ENCODE results near the gene NOXA1.
"Not testable (repeated sequence)": the region's sequence is repeated elsewhere in the genome, so short reads cannot be mapped to it uniquely, and the experiment has no call there.

NOXA1 gene

DNA sequence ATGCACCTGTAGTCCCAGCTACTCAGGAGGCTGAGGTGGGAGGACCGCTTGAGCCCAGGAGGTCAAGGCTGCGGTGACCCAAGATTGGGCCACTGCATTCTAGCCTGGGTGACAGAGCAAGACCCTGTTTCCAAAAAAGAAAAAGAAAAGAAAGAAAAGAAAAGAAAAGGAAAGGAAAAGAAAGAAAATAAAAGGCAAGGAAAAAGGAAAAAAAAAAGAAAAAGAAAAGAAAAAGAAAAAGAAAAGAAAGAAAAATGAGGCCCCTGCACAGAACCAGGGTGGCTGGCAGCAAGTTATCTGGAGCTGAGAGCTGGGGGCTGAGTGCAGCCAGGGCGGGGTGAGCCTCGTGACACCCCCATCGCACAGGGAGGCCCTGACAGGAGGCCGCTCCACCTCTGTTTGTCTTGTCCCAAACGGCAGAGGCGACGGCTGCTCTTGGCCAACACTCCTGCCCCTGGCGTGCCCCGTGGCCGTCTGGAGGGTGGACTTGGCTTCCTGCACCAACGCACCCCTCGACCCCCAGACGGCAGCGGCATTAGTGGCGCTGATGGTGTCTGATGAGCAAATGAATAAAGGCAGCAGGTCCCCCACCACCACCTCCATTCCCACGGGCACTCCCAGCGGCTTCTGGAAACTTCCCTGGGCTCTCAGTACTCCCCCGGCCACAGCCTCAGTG, 17.0 kb upstream of the NOXA1 start:
- DNase-seq (ENCODE audit: low read depth): no peak

DNA sequence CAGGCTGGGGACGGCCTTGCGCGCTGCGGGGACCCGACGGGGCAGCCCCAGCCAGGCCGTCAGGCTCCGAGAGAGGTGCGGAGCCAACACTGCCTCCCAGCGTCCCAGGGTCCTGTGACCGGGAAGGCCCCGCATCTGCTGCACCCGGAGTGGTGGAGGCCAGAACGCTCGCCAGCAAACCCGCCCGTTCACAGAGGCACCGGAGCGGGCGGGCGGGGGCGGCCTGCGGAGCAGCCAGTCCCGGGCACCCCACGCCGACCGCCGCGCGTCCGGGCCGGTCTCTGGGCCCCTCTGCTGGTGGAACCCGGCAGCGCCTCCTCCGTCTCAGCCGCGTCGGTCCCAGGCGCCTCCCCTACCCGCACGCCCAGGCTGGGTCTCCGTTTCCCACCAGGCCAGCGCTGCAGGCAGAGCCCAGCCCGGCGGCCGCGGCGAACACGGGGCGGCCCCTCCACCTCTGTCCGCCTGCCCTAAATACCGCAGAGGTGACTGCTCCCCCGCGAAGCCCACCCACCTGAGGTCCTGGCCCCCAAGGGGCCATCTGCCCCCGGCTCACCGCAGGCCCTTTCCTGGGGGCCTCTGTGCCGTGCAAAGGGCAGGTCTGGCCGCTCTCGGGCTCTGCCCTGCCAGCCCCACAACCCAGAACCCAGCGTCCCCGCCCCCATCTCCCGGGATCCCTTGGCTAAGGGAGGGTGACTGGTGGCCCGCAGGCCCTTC, 16.2 kb upstream of the NOXA1 start:
- DNase-seq (ENCODE audit: low read depth): no peak

DNA sequence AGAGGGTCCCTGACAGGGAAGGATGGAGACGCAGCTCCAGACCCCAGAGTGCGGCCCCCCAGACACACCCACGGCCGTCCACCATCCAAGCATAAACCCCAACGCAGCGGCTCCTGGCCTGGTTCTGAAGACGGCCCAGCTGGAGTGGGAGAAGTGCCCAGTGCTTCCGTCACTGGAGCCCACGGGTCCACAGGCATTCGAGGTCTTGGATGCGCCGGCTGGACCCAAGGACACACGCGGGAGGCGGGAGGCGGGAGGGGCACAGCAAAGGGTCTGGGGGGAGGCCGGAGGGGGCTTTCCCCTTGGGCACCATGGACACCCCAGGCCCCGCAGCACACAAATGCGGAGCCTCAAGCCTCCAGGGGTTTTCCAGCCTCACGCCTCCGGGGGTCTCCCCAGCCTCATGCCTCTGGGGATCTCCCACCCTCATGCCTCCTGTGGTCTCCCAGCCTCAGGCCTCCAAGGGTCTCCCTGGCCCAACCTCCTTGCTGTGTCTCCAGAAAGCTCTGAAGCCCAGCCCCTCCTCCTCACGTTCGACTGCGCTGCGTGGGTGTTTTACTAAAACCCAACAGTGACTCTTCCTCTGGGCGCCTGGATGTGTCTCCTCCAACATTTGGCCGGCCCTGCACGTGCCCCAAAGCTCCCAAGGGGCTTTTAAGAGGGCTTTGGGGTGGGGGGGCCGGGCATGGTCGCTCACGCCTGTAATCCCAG, 15.4 kb upstream of the NOXA1 start:
- DNase-seq (ENCODE audit: low read depth): no peak

- no peak for DNase-seq (ENCODE audit: low read depth)
Measured at GRCh38 chr9:137408651-137409405, 14.4 kb upstream of the NOXA1 start.

- DNase-seq (ENCODE audit: low read depth): no peak
Measured at GRCh38 chr9:137409515-137409914, 13.7 kb upstream of the NOXA1 start.

GRCh38 chr9:137410236-137410890, 12.8 kb upstream of the NOXA1 start:
- not testable (repeated sequence) for DNase-seq (ENCODE audit: low read depth)

- DNase-seq (ENCODE audit: low read depth): no peak
Measured at GRCh38 chr9:137410891-137411249, 12.3 kb upstream of the NOXA1 start.

- no peak for DNase-seq (ENCODE audit: low read depth)
Measured at GRCh38 chr9:137411260-137411644, 11.9 kb upstream of the NOXA1 start.

- no peak for DNase-seq (ENCODE audit: low read depth)
Measured at GRCh38 chr9:137411645-137412380, 11.4 kb upstream of the NOXA1 start.

DNA sequence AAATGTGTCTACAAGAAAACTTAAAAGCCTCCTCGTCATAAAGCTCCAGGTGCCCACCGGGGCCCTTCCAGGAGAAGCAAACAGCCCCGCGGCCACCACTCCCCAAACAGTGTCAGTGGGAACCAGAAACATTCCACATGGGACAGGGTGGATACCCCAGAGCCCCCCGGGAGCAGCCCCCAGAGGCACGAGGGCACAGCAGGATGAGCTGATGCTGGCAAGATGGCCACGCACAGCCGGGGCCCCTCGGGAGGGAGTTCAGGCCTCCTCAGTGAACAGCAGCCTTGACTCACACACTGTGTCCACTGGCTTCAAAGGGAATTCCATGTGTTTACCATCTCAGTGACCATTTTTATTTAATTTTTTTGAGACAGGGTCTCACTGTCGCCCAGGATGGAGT, 10.8 kb upstream of the NOXA1 start:
- no peak for DNase-seq (ENCODE audit: low read depth)

DNA sequence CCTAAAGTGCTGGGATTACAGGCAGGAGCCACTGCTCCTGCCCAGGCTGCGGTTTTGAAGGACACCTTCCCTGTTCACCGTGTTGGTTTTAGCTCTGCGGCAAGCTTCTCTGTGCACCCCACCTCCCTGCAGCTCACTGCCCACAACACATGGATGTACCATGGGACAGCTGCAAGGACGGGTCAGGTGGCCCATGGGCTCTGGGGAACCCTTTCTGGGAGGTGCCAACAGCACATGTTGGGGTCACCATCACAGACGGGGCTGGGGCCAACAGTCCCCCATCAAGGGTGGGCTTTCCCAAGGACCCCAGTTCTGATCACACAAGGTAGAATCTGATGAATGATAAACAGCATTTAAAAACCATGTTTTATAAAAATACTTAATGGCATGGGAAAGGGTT, 7.7 kb upstream of the NOXA1 start:
- no peak for DNase-seq (ENCODE audit: low read depth)

DNA sequence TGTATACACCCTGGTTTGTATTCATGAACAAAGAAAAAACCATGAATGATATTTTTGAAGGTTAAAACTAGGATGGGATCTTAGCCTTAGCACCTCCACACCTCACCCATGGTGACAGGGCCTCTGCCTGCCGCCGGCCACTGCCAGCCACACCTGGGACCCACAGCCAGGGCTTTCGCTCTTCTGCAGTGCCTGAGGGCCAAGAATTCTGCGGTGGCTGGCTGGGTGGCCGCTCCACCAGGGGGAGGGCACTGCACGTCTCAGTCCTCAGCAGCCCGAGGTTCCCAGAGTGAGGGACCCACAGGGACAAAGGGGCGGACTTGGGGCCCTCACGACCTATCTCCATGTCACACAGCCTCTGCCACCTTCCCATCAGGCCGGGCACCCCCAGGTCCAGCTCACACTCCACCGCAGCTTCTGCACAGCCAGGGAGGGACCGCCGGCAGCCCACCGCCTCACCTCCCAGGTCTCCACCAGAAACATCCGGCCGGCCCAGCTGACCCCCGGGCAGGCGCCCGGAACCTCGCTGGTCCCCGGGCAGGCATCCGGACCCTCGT, 7.1 kb upstream of the NOXA1 start:
- no peak for DNase-seq (ENCODE audit: low read depth)

DNA sequence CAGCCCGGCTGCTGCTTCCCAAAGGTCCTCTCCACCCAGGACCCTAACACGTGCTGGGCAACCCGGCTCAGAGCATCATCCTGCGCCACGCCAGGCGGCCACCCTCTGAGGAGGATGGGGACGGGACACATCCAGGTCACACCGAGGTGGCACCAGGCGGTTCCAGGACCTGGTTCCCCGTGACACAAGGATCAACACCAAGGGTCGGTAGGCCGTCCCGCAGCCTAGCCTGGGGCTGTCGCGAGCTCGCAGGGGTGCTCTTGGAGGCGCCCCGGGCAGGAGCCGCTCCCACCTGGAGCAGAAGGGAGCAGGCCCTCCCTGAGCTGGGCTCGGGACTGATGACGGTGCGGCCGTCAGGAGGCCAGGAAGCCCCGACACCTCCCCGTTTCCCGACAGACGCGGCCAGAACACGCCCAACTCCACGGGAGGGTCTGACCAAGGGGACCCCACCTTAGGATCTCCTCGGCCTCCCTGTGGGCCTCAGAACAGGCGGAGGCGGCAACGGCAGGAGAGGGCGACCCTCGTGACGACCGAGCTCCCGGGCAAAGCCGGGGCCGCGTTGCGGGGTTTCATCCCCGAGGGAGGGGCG, 6.5 kb upstream of the NOXA1 start:
- DNase-seq (ENCODE audit: low read depth): no peak

DNA sequence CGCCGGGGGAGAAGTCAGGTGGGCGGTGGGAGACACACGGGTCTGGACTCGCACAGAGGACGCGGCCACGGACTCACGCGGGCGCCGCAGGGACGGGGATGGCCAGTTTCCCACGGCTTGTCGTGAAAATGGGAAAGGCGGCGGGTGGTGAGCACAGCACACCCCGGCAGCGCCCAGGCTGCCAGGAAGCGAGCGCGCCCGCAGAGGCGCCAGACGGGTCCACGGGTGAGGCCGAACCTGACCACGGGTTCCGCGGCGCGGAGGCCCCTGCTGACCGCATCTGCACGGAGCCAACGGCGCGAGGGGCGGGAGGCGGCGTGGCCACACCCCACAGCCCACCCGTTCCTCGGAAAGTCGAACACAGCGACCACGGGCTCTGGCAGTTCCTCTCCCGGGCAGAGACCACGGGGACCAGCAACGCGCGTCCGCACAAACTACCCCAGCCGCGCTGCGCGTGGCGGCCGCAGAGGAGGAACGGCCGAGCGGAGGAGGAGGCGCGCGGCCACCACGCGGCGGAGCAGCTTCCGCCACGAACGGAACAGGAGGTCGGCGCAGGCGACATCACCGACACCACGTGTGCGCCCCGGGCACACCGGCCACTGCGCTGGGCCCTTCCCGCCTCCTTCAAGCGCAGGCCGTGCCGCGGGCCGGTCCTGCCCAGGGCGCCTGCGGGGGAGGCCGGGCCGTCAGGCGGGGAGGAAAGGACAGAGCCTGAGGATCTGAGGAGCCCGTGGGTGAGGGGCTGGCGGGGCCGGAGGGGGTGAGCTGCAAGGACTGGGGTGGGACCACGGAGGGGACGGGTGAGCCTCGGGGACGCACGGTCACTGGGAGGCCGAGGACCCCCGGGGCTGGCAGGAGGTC, 5.8 kb upstream of the NOXA1 start:
- DNase-seq (ENCODE audit: low read depth): no peak

- DNase-seq (ENCODE audit: low read depth): no peak
Measured at GRCh38 chr9:137421838-137422603, 1.2 kb upstream of the NOXA1 start.

DNA sequence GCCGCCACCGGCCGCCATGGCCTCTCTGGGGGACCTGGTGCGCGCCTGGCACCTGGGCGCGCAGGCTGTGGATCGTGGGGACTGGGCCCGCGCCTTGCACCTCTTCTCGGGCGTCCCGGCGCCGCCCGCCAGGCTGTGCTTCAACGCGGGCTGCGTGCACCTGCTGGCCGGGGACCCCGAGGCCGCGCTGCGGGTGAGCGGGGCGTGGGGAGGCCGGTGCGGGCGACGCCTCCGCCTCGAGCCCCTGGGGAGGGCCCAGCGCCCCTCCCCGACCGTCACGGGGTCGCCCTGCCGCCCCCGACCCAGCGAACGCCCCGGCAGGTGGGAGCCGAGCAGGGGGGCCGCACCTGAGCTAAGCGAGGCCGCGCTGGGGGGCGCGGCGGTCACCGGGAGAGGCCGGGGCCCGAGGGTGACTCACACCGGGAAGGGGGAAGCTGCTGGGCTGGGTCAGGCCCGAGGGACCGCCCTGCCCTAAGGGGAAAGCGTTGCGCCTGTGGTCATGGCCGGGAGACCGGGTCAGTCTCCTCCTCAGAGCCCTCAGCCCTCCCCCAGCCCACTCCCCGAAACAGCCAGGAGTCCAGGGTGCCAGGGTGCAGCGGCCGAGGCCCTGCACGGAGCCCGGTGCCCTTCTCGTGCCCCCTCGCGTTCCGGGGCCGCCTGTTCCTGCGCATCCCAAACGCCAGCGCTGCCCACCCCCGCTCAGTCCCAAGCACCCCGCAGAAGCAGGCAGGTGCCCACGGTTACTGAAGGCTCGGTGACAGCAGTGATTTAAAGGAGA, 510 bp downstream of the NOXA1 start:
- no peak for DNase-seq (ENCODE audit: low read depth)

DNA sequence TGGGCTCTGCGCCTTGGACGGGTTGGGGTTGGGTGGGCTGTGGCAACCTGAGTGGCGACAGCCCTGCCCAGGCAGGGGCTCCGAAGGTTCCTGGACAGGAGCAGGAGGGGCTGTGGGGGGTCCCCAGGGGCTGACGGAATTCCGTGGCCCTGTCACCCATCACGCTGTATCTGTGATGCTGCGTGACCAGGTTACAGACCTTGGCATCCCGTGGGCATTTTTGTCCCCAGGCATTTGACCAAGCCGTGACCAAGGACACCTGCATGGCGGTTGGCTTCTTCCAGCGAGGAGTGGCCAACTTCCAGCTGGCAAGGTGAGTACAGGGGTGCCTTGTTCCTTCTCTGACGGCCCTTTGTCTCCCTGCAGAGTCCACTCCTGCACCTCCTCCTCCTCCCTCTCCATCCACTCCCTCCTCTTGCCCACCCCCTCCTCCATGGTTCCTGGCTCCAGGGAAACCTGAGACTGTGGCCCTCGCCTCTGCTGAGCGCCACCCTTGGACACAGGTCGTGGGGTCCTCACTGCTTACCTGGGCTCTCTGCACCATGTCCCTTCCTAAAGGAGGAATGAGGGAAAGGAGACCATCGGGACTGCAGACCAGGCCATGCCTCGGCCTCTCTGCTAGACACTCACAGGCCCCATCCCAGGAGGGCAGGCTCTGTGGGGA, 3.0 kb downstream of the NOXA1 start:
- no peak for DNase-seq (ENCODE audit: low read depth)

Measured in stimulated activated CD8-positive, alpha-beta memory T cell treated with anti-CD3 and anti-CD28 coated beads, Interleukin-15, amount 100 ng/mL, for 1 hour (primary cell).